ENCODE results near the gene NUDCD3.

NUDCD3 gene

GRCh38 chr7:44488955-44489354 is 1.5 kb downstream of the NUDCD3 start:
- Histone ChIP-seq H3K36me3 (ENCODE audit: control insufficient read depth, insufficient read depth, low read length) (peaks cover 8% of the 10 kb centered on the region), H3K9me3 (ENCODE audit: control insufficient read depth, low read length) (no peaks in the 10 kb centered on the region), H3K9ac (ENCODE audit: low read length) (no peak overlapping the region), H3K4me1 (ENCODE audit: control insufficient read depth, insufficient read depth, low read length) (peaks cover 30% of the 10 kb centered on the region), H3K27me3 (ENCODE audit: control insufficient read depth, insufficient read depth, low read length) (no peaks in the 10 kb centered on the region), H3K4me3 (ENCODE audit: low read length) (peak overlapping the region; percentile 94)

- Histone ChIP-seq H3K27me3 (ENCODE audit: control insufficient read depth, insufficient read depth, low read length) (no peaks in the 10 kb centered on the region), H3K4me1 (ENCODE audit: control insufficient read depth, insufficient read depth, low read length) (peaks cover 30% of the 10 kb centered on the region), H3K4me3 (ENCODE audit: low read length) (no peak overlapping the region), H3K9ac (ENCODE audit: low read length) (no peak overlapping the region), H3K9me3 (ENCODE audit: control insufficient read depth, low read length) (no peaks in the 10 kb centered on the region), H3K36me3 (ENCODE audit: control insufficient read depth, insufficient read depth, low read length) (peaks cover 11% of the 10 kb centered on the region)
These were observed 3.8 kb downstream of the NUDCD3 start for GRCh38 chr7:44486693-44487092.

GRCh38 chr7:44486001-44486400 is 4.5 kb downstream of the NUDCD3 start:
- Histone ChIP-seq H3K9ac (ENCODE audit: low read length) (no peak overlapping the region), H3K27me3 (ENCODE audit: control insufficient read depth, insufficient read depth, low read length) (no peaks in the 10 kb centered on the region), H3K4me1 (ENCODE audit: control insufficient read depth, insufficient read depth, low read length) (peaks cover 30% of the 10 kb centered on the region), H3K36me3 (ENCODE audit: control insufficient read depth, insufficient read depth, low read length) (peaks cover 11% of the 10 kb centered on the region), H3K4me3 (ENCODE audit: low read length) (no peak overlapping the region), H3K9me3 (ENCODE audit: control insufficient read depth, low read length) (no peaks in the 10 kb centered on the region)

GRCh38 chr7:44484482-44485313 is 5.8 kb downstream of the NUDCD3 start:
- no peak overlapping the region for H3K4me3 ChIP-seq (ENCODE audit: low read length)

GRCh38 chr7:44482502-44483485 is 7.7 kb downstream of the NUDCD3 start:
- peaks cover 11% of the 10 kb centered on the region for H3K36me3 ChIP-seq (ENCODE audit: control insufficient read depth, insufficient read depth, low read length)
- no peaks in the 10 kb centered on the region for H3K9me3 ChIP-seq (ENCODE audit: control insufficient read depth, low read length)
- no peaks in the 10 kb centered on the region for H3K27me3 ChIP-seq (ENCODE audit: control insufficient read depth, insufficient read depth, low read length)
- no peak overlapping the region for H3K9ac ChIP-seq (ENCODE audit: low read length)
- H3K4me3 ChIP-seq (ENCODE audit: low read length): no peak overlapping the region
- H3K4me1 ChIP-seq (ENCODE audit: control insufficient read depth, insufficient read depth, low read length): peaks cover 15% of the 10 kb centered on the region

More at GRCh38 chr7:44484482-44485313, 5.8 kb downstream of the NUDCD3 start:
- H3K4me1 ChIP-seq (ENCODE audit: control insufficient read depth, insufficient read depth, low read length): peaks cover 30% of the 10 kb centered on the region
- H3K27me3 ChIP-seq (ENCODE audit: control insufficient read depth, insufficient read depth, low read length): no peaks in the 10 kb centered on the region
- H3K36me3 ChIP-seq (ENCODE audit: control insufficient read depth, insufficient read depth, low read length): peaks cover 11% of the 10 kb centered on the region
- no peak overlapping the region for H3K9ac ChIP-seq (ENCODE audit: low read length)
- no peaks in the 10 kb centered on the region for H3K9me3 ChIP-seq (ENCODE audit: control insufficient read depth, low read length)

- H3K36me3 ChIP-seq (ENCODE audit: control insufficient read depth, insufficient read depth, low read length): no peaks in the 10 kb centered on the region
These were observed 12.5 kb downstream of the NUDCD3 start for GRCh38 chr7:44477938-44478337.

GRCh38 chr7:44477063-44477830 is 13.2 kb downstream of the NUDCD3 start:
- H3K4me1 ChIP-seq (ENCODE audit: control insufficient read depth, insufficient read depth, low read length): no peaks in the 10 kb centered on the region
- no peaks in the 10 kb centered on the region for H3K9me3 ChIP-seq (ENCODE audit: control insufficient read depth, low read length)
- H3K36me3 ChIP-seq (ENCODE audit: control insufficient read depth, insufficient read depth, low read length): no peaks in the 10 kb centered on the region
- no peaks in the 10 kb centered on the region for H3K27me3 ChIP-seq (ENCODE audit: control insufficient read depth, insufficient read depth, low read length)
- H3K9ac ChIP-seq (ENCODE audit: low read length): no peak overlapping the region
- H3K4me3 ChIP-seq (ENCODE audit: low read length): no peak overlapping the region

More at GRCh38 chr7:44477938-44478337, 12.5 kb downstream of the NUDCD3 start:
- no peaks in the 10 kb centered on the region for H3K9me3 ChIP-seq (ENCODE audit: control insufficient read depth, low read length)
- H3K9ac ChIP-seq (ENCODE audit: low read length): no peak overlapping the region
- H3K27me3 ChIP-seq (ENCODE audit: control insufficient read depth, insufficient read depth, low read length): no peaks in the 10 kb centered on the region
- H3K4me1 ChIP-seq (ENCODE audit: control insufficient read depth, insufficient read depth, low read length): no peaks in the 10 kb centered on the region
- no peak overlapping the region for H3K4me3 ChIP-seq (ENCODE audit: low read length)

- Histone ChIP-seq H3K36me3 (ENCODE audit: control insufficient read depth, insufficient read depth, low read length) (no peaks in the 10 kb centered on the region), H3K27me3 (ENCODE audit: control insufficient read depth, insufficient read depth, low read length) (no peaks in the 10 kb centered on the region), H3K9me3 (ENCODE audit: control insufficient read depth, low read length) (no peaks in the 10 kb centered on the region), H3K4me1 (ENCODE audit: control insufficient read depth, insufficient read depth, low read length) (no peaks in the 10 kb centered on the region), H3K9ac (ENCODE audit: low read length) (no peak overlapping the region), H3K4me3 (ENCODE audit: low read length) (no peak overlapping the region)
These were observed 14.1 kb downstream of the NUDCD3 start for GRCh38 chr7:44476313-44476712.

- H3K27me3 ChIP-seq (ENCODE audit: control insufficient read depth, insufficient read depth, low read length): no peaks in the 10 kb centered on the region
- H3K4me3 ChIP-seq (ENCODE audit: low read length): no peak overlapping the region
- H3K9me3 ChIP-seq (ENCODE audit: control insufficient read depth, low read length): no peaks in the 10 kb centered on the region
- H3K9ac ChIP-seq (ENCODE audit: low read length): no peak overlapping the region
- H3K4me1 ChIP-seq (ENCODE audit: control insufficient read depth, insufficient read depth, low read length): peaks cover 3% of the 10 kb centered on the region
- no peaks in the 10 kb centered on the region for H3K36me3 ChIP-seq (ENCODE audit: control insufficient read depth, insufficient read depth, low read length)
These were observed 17.2 kb downstream of the NUDCD3 start for GRCh38 chr7:44473295-44473694.

GRCh38 chr7:44472843-44473242 is 17.6 kb downstream of the NUDCD3 start:
- H3K9me3 ChIP-seq (ENCODE audit: control insufficient read depth, low read length): no peaks in the 10 kb centered on the region
- no peaks in the 10 kb centered on the region for H3K36me3 ChIP-seq (ENCODE audit: control insufficient read depth, insufficient read depth, low read length)
- H3K4me1 ChIP-seq (ENCODE audit: control insufficient read depth, insufficient read depth, low read length): peaks cover 3% of the 10 kb centered on the region
- H3K27me3 ChIP-seq (ENCODE audit: control insufficient read depth, insufficient read depth, low read length): no peaks in the 10 kb centered on the region
- H3K9ac ChIP-seq (ENCODE audit: low read length): no peak overlapping the region
- no peak overlapping the region for H3K4me3 ChIP-seq (ENCODE audit: low read length)

GRCh38 chr7:44471850-44472249 is 18.6 kb downstream of the NUDCD3 start:
- Histone ChIP-seq H3K36me3 (ENCODE audit: control insufficient read depth, insufficient read depth, low read length) (no peaks in the 10 kb centered on the region), H3K9ac (ENCODE audit: low read length) (no peak overlapping the region), H3K27me3 (ENCODE audit: control insufficient read depth, insufficient read depth, low read length) (no peaks in the 10 kb centered on the region), H3K9me3 (ENCODE audit: control insufficient read depth, low read length) (no peaks in the 10 kb centered on the region), H3K4me3 (ENCODE audit: low read length) (no peak overlapping the region), H3K4me1 (ENCODE audit: control insufficient read depth, insufficient read depth, low read length) (peaks cover 3% of the 10 kb centered on the region)

Data from mucosa of stomach (tissue), 1 donor.